NCI-H1694 treated with DMSO at 0.1 percent for 48 hours (cell line): ENCODE data around the gene SH3GL1.
"Not testable (repeated sequence)": the region's sequence is repeated elsewhere in the genome, so short reads cannot be mapped to it uniquely, and the experiment has no call there.

Experiments
- DNase-seq: peaks from one replicate; lab custom pipeline; 2025; lab: John Stamatoyannopoulos, UW

The SH3GL1 gene

GRCh38 chr19:4342615-4343369 lies 57.6 kb downstream of the SH3GL1 start:
- DNase-seq, result peak; percentile 99

GRCh38 chr19:4342314-4342614 lies 58.1 kb downstream of the SH3GL1 start:
- no peak for DNase-seq

GRCh38 chr19:4338441-4339355 lies 61.6 kb downstream of the SH3GL1 start, which contains the start of gene STAP2:
STAP2 (minus strand) TSS chr19:4338827; CDS start chr19:4338753, 74 bp downstream.
- no peak for DNase-seq

- DNase-seq, result no peak
Measured at GRCh38 chr19:4337906-4338440, 62.4 kb downstream of the SH3GL1 start.

- DNase-seq, result no peak
Measured at GRCh38 chr19:4334929-4335570, 65.3 kb downstream of the SH3GL1 start.

GRCh38 chr19:4329858-4330257 lies 70.5 kb downstream of the SH3GL1 start:
- DNase-seq, result no peak

GRCh38 chr19:4328991-4329681 lies 71.2 kb downstream of the SH3GL1 start:
- DNase-seq, result not testable (repeated sequence)

- DNase-seq, result no peak
Measured at GRCh38 chr19:4328243-4328990, 71.9 kb downstream of the SH3GL1 start.

GRCh38 chr19:4327877-4328242 lies 72.5 kb downstream of the SH3GL1 start:
- no peak for DNase-seq

GRCh38 chr19:4327252-4327876 lies 73.0 kb downstream of the SH3GL1 start:
- DNase-seq, result no peak

- DNase-seq, result no peak
Measured at GRCh38 chr19:4326837-4327251, 73.5 kb downstream of the SH3GL1 start.

GRCh38 chr19:4326215-4326836 lies 74.0 kb downstream of the SH3GL1 start:
- no peak for DNase-seq

GRCh38 chr19:4324228-4324627 lies 76.1 kb downstream of the SH3GL1 start:
- DNase-seq, result no peak

- no peak for DNase-seq
Measured at GRCh38 chr19:4323692-4324091, 76.7 kb downstream of the SH3GL1 start.

- DNase-seq, result no peak
Measured at GRCh38 chr19:4322942-4323665, 77.2 kb downstream of the SH3GL1 start.

- no peak for DNase-seq
Measured at GRCh38 chr19:4320419-4320818, 79.9 kb downstream of the SH3GL1 start.

GRCh38 chr19:4319067-4319718 lies 81.2 kb downstream of the SH3GL1 start:
- DNase-seq, result no peak

GRCh38 chr19:4318460-4318859 lies 81.9 kb downstream of the SH3GL1 start:
- DNase-seq, result no peak

GRCh38 chr19:4316956-4317355 lies 83.4 kb downstream of the SH3GL1 start:
- no peak for DNase-seq
